Right lobe of liver (tissue), 4 donors: Measurements from ENCODE around the gene C2.

ENCODE experiments used
- CTCF ChIP-seq, 4 donors: fragments of 200-600 bp in 3 of 4; fragments of 450-650 bp in 1 of 4; IDR thresholded peaks; one replicate each; pipeline versions ENCODE4 v1.5.1 to v1.8.0; 2016 to 2022; ENCODE audit warnings: antibody characterized with exemption in 4 of 4, mild to moderate bottlenecking in 2 of 4
- POLR2A ChIP-seq: fragments of 450-650 bp; IDR thresholded peaks from one replicate; pipeline ENCODE4 v1.6.1; 2017; ENCODE audit warnings: antibody characterized with exemption, mild to moderate bottlenecking
- donor health status: DM: no; HTN: no; CAD: no.
- donor health status: DM: no; HTN: no; CAD: no.
- donor health status: DM: no; HTN: yes; CAD: no.

GRCh38 chr6:31947070-31947675 lies 19.7 kb downstream of the C2 start:
- TF ChIP-seq CTCF (IDR thresholded peaks at IDR 0.05) (no peak), POLR2A (no peak)
